Effector CD4-positive, alpha-beta T cell (primary cell): Measurements from ENCODE around the gene RBPJL. TPM values are rescaled to one million over a fixed set of nuclear protein-coding genes. Genes with fewer than 3 reads are reported as not detected.

Source experiments
- DNase-seq: peaks from one replicate; pipeline ENCODE4 v3.0.0-alpha.2; 2020
- total RNA-seq: gene quantifications from one replicate; lab custom pipeline; 2026; lab: John Stamatoyannopoulos, UW

RBPJL gene
- total RNA-seq: not detected

- DNase-seq: peak; percentile 38
Measured at GRCh38 chr20:45306431-45306982, at the start of gene RBPJL. Gene RBPJL (plus strand): TSS chr20:45306840. CDS start chr20:45306923, 83 bp downstream.

GRCh38 chr20:45257161-45257560, 49.5 kb upstream of the RBPJL start:
- DNase-seq: no peak

GRCh38 chr20:45257711-45258110, 48.9 kb upstream of the RBPJL start:
- no peak for DNase-seq

GRCh38 chr20:45258259-45258658, 48.4 kb upstream of the RBPJL start:
- no peak for DNase-seq

GRCh38 chr20:45258664-45259063, 48.0 kb upstream of the RBPJL start:
- DNase-seq: no peak

GRCh38 chr20:45263556-45264266, 42.9 kb upstream of the RBPJL start:
- DNase-seq: no peak

- DNase-seq: no peak
Measured at GRCh38 chr20:45266977-45267376, 39.7 kb upstream of the RBPJL start.

- no peak for DNase-seq
Measured at GRCh38 chr20:45268531-45268930, 38.1 kb upstream of the RBPJL start.

- no peak for DNase-seq
Measured at GRCh38 chr20:45269056-45269455, 37.6 kb upstream of the RBPJL start.

GRCh38 chr20:45269754-45270270, 36.8 kb upstream of the RBPJL start:
- DNase-seq: no peak

GRCh38 chr20:45275338-45275737, 31.3 kb upstream of the RBPJL start:
- DNase-seq: no peak

GRCh38 chr20:45279992-45280391, 26.6 kb upstream of the RBPJL start:
- DNase-seq: no peak

- no peak for DNase-seq
Measured at GRCh38 chr20:45282700-45283550, 23.7 kb upstream of the RBPJL start.

- no peak for DNase-seq
Measured at GRCh38 chr20:45283551-45284057, 23.0 kb upstream of the RBPJL start.

GRCh38 chr20:45288376-45288775, 18.3 kb upstream of the RBPJL start:
- DNase-seq: no peak

GRCh38 chr20:45288860-45289259, 17.8 kb upstream of the RBPJL start:
- no peak for DNase-seq

GRCh38 chr20:45289942-45290676, 16.5 kb upstream of the RBPJL start:
- no peak for DNase-seq

GRCh38 chr20:45290677-45291355, 15.8 kb upstream of the RBPJL start:
- peak; percentile 32 for DNase-seq

GRCh38 chr20:45291526-45291925, 15.1 kb upstream of the RBPJL start:
- DNase-seq: no peak

- DNase-seq: no peak
Measured at GRCh38 chr20:45292343-45292742, 14.3 kb upstream of the RBPJL start.

- DNase-seq: peak; percentile 71
Measured at GRCh38 chr20:45293041-45294002, 13.3 kb upstream of the RBPJL start.
